HepG2 (cell line): ENCODE measurements around the gene ANKRD11. TPM values are rescaled to one million over a fixed set of nuclear protein-coding genes. Genes with fewer than 3 reads are reported as not detected.

Experiments used
- GTF2F1 ChIP-seq: fragments of 150-350 bp; IDR thresholded peaks from 2 replicates; pipeline ENCODE4 v1.6.1; 2014; ENCODE audit warnings: low read length
- SYNCRIP ChIP-seq: fragments of 200-400 bp; formaldehyde crosslinking; IDR thresholded peaks from 2 replicates; pipeline ENCODE4 v1.6.1; 2018; ENCODE audit warnings: mild to moderate bottlenecking, low read depth, low read length; ENCODE audit not compliant: insufficient read depth
- ZIK1 ChIP-seq: sonication (generic); formaldehyde crosslinking; IDR thresholded peaks from 2 replicates; pipeline ENCODE4 v1.5.0; 2020; ENCODE audit warnings: mild to moderate bottlenecking, low read depth, missing genetic modification reagents, borderline replicate concordance
- ZNF83 ChIP-seq: sonication (generic); formaldehyde crosslinking; IDR thresholded peaks from 2 replicates; pipeline ENCODE4 v1.4.0; 2020; ENCODE audit warnings: missing genetic modification reagents, mild to moderate bottlenecking, borderline replicate concordance
- polyA plus RNA-seq, 8 experiments: library from polyadenylated mRNA; depleted of rRNA in 3 of 8; stranded (reverse) in 7 of 8; unstranded in 1 of 8; fragments of >200 nt; fragmentation: Illumina TruSeq in 4 of 8; extraction: Trizol in 4 of 8; gene quantifications; 2 replicates each; pipeline versions ENCODE4 v1.2.1 to v1.2.3, GENCODE V29; 2011 to 2016; ENCODE audit warnings: low read depth in 4 of 8, missing spikeins in 1 of 8, mixed read lengths in 1 of 8; ENCODE audit not compliant: insufficient read depth in 1 of 8
- total RNA-seq, 5 experiments: library from RNA; depleted of rRNA; stranded (reverse); fragments of >200 nt; fragmentation: Illumina TruSeq; extraction: Trizol; gene quantifications; 2 replicates each; pipeline ENCODE4 v1.2.3, GENCODE V29; 2016; ENCODE audit warnings: low read depth in 1 of 5
- TF ChIP-seq, protein P1 (sequence below): sonication (generic); formaldehyde crosslinking; IDR thresholded peaks from 2 replicates; pipeline ENCODE4 v1.8.1; 2023; ENCODE audit warnings: mild to moderate bottlenecking, moderate library complexity, missing genetic modification reagents
- TF ChIP-seq, protein P2 (sequence below): IDR thresholded peaks from 2 replicates; pipeline ENCODE4 v1.6.1; 2016; ENCODE audit warnings: low read depth, missing genetic modification reagents, missing compliant biosample characterization
- TF ChIP-seq, protein P3 (sequence below): sonication (generic); formaldehyde crosslinking; IDR thresholded peaks from 2 replicates; pipeline ENCODE4 v1.8.0; 2023; ENCODE audit warnings: mild to moderate bottlenecking, missing genetic modification reagents
- TF ChIP-seq, protein P4 (sequence below): sonication (generic); formaldehyde crosslinking; IDR thresholded peaks from 2 replicates; pipeline ENCODE4 v1.4.0; 2020; ENCODE audit warnings: missing genetic modification reagents
- TF ChIP-seq, protein P5 (sequence below): sonication (generic); formaldehyde crosslinking; IDR thresholded peaks from 2 replicates; pipeline ENCODE4 v1.9.0; 2021; ENCODE audit warnings: missing genetic modification reagents, mild to moderate bottlenecking, borderline replicate concordance
- TF ChIP-seq, protein P6 (sequence below): sonication (generic); formaldehyde crosslinking; IDR thresholded peaks from 2 replicates; pipeline ENCODE4 v1.4.0; 2020; ENCODE audit warnings: missing genetic modification reagents, borderline replicate concordance

The ANKRD11 gene
- total and polyA plus RNA-seq, 2 of the 13 experiments (the other 11 are each of a cell fraction or from before 2014, with no cell fraction given): 21.4 to 38.4 TPM

DNA sequence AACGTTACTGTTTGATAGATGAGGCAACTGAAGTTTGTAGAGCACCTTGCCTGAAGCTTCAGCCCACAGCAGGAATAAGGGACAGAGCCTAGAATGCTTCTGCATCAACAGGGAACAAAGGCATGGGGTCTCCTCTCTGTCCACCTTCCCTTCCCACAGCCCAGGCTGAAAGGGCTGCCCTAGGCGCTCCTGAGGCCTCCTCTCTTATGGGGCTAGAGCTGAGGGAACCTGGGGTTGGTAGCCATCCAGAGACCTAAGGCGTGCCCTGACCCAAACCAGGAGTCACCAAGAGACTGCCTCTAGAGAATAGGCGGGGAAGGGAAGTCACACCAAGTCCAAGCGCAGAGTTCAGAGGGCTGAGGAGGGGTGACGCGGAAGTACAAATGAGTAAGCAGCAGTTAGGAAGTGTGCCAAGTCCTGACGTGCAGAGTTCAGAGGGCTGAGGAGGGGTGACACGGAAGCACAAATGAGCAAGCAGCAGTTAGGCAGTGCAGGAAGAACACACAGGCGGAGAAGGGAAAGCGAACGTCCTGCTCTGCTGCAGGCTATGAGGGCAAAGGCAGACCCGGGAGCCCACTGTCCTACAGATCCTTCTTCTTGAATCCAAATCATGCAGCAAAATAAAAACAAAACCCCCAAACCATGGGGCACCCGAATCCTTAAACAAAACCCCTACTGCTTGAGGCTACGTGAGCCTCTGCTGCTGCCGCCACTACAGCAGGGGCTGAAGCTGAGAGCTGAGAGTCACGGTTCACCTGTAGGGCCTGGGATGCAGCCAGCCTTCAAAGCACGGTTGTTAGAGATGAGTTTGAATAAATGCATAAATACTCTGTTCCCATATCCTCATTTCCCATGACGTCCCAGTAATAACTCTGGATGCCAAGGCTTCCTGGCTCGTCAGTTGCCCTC, 15.1 kb upstream of the ANKRD11 start (continued):
- TF ChIP-seq ZIK1 (0 out of 2 replicates have a peak, but pooled peaks have one; percentile 52), SYNCRIP (no peak), GTF2F1 (peak; percentile 67; the same call in 1 of the 2 replicates), ZNF83 (CRISPR knock-in tag) (peak; percentile 66; the same call in 1 of the 2 replicates)
- TF ChIP-seq, protein P1, sequence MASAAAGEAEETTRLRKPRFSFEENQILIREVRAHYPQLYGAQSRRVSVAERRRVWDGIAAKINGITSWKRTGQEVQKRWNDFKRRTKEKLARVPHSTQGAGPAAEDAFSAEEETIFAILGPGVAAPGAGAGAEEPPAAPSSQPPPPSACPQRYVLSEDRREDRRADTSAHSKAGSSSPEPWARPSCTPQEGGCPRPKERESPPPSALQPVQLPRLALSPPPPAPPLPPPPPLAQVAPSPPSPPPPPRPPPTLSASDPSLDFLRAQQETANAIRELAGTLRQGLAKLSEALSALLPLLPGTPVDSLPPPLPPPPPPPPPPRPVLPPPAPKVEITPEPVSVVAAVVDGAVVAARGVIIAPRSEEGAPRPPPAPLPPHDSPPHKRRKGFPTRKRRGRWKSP: peak; percentile 86; the same call in 1 of the 2 replicates
- TF ChIP-seq, protein P2, sequence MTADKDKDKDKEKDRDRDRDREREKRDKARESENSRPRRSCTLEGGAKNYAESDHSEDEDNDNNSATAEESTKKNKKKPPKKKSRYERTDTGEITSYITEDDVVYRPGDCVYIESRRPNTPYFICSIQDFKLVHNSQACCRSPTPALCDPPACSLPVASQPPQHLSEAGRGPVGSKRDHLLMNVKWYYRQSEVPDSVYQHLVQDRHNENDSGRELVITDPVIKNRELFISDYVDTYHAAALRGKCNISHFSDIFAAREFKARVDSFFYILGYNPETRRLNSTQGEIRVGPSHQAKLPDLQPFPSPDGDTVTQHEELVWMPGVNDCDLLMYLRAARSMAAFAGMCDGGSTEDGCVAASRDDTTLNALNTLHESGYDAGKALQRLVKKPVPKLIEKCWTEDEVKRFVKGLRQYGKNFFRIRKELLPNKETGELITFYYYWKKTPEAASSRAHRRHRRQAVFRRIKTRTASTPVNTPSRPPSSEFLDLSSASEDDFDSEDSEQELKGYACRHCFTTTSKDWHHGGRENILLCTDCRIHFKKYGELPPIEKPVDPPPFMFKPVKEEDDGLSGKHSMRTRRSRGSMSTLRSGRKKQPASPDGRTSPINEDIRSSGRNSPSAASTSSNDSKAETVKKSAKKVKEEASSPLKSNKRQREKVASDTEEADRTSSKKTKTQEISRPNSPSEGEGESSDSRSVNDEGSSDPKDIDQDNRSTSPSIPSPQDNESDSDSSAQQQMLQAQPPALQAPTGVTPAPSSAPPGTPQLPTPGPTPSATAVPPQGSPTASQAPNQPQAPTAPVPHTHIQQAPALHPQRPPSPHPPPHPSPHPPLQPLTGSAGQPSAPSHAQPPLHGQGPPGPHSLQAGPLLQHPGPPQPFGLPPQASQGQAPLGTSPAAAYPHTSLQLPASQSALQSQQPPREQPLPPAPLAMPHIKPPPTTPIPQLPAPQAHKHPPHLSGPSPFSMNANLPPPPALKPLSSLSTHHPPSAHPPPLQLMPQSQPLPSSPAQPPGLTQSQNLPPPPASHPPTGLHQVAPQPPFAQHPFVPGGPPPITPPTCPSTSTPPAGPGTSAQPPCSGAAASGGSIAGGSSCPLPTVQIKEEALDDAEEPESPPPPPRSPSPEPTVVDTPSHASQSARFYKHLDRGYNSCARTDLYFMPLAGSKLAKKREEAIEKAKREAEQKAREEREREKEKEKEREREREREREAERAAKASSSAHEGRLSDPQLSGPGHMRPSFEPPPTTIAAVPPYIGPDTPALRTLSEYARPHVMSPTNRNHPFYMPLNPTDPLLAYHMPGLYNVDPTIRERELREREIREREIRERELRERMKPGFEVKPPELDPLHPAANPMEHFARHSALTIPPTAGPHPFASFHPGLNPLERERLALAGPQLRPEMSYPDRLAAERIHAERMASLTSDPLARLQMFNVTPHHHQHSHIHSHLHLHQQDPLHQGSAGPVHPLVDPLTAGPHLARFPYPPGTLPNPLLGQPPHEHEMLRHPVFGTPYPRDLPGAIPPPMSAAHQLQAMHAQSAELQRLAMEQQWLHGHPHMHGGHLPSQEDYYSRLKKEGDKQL: peak; percentile 62; the same call in 1 of the 2 replicates
- TF ChIP-seq, protein P3, sequence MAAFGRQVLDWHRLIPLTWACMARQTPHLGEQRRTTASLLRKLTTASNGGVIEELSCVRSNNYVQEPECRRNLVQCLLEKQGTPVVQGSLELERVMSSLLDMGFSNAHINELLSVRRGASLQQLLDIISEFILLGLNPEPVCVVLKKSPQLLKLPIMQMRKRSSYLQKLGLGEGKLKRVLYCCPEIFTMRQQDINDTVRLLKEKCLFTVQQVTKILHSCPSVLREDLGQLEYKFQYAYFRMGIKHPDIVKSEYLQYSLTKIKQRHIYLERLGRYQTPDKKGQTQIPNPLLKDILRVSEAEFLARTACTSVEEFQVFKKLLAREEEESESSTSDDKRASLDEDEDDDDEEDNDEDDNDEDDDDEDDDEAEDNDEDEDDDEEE: no peak; the same call in 1 of the 2 replicates
- TF ChIP-seq, protein P4, sequence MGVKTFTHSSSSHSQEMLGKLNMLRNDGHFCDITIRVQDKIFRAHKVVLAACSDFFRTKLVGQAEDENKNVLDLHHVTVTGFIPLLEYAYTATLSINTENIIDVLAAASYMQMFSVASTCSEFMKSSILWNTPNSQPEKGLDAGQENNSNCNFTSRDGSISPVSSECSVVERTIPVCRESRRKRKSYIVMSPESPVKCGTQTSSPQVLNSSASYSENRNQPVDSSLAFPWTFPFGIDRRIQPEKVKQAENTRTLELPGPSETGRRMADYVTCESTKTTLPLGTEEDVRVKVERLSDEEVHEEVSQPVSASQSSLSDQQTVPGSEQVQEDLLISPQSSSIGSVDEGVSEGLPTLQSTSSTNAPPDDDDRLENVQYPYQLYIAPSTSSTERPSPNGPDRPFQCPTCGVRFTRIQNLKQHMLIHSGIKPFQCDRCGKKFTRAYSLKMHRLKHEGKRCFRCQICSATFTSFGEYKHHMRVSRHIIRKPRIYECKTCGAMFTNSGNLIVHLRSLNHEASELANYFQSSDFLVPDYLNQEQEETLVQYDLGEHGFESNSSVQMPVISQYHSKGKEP (CRISPR knock-in tag): 0 out of 2 replicates have a peak, but pooled peaks have one; percentile 26
- TF ChIP-seq, protein P5, sequence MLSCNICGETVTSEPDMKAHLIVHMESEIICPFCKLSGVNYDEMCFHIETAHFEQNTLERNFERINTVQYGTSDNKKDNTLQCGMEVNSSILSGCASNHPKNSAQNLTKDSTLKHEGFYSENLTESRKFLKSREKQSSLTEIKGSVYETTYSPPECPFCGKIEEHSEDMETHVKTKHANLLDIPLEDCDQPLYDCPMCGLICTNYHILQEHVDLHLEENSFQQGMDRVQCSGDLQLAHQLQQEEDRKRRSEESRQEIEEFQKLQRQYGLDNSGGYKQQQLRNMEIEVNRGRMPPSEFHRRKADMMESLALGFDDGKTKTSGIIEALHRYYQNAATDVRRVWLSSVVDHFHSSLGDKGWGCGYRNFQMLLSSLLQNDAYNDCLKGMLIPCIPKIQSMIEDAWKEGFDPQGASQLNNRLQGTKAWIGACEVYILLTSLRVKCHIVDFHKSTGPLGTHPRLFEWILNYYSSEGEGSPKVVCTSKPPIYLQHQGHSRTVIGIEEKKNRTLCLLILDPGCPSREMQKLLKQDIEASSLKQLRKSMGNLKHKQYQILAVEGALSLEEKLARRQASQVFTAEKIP (CRISPR knock-in tag): no peak
- TF ChIP-seq, protein P6, sequence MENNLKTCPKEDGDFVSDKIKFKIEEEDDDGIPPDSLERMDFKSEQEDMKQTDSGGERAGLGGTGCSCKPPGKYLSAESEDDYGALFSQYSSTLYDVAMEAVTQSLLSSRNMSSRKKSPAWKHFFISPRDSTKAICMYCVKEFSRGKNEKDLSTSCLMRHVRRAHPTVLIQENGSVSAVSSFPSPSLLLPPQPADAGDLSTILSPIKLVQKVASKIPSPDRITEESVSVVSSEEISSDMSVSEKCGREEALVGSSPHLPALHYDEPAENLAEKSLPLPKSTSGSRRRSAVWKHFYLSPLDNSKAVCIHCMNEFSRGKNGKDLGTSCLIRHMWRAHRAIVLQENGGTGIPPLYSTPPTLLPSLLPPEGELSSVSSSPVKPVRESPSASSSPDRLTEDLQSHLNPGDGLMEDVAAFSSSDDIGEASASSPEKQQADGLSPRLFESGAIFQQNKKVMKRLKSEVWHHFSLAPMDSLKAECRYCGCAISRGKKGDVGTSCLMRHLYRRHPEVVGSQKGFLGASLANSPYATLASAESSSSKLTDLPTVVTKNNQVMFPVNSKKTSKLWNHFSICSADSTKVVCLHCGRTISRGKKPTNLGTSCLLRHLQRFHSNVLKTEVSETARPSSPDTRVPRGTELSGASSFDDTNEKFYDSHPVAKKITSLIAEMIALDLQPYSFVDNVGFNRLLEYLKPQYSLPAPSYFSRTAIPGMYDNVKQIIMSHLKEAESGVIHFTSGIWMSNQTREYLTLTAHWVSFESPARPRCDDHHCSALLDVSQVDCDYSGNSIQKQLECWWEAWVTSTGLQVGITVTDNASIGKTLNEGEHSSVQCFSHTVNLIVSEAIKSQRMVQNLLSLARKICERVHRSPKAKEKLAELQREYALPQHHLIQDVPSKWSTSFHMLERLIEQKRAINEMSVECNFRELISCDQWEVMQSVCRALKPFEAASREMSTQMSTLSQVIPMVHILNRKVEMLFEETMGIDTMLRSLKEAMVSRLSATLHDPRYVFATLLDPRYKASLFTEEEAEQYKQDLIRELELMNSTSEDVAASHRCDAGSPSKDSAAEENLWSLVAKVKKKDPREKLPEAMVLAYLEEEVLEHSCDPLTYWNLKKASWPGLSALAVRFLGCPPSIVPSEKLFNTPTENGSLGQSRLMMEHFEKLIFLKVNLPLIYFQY (CRISPR knock-in tag): no peak; the same call in 1 of the 2 replicates
